HG02870 (cell line): ENCODE results near the gene SUPT6H.

Experiments used
- ATAC-seq: cut with Tn5 transposase; IDR thresholded peaks from one replicate; pipeline ENCODE4 v1.9.1; 2021; ENCODE audit warnings: mild to moderate bottlenecking, moderate library complexity; ENCODE audit not compliant: unreplicated experiment

Gene SUPT6H

GRCh38 chr17:28661635-28662526 lies at the start of gene SUPT6H, which contains the start of gene SDF2:
Gene SUPT6H, plus strand, starts transcription at chr17:28662205. Its CDS starts 11,197 bp downstream, at chr17:28673402.
Gene SDF2, minus strand, starts transcription at chr17:28661906. Its CDS starts 30 bp downstream, at chr17:28661876.
- peak; percentile 79 for ATAC-seq

- ATAC-seq: no peak
These were observed 49.5 kb upstream of the SUPT6H start for GRCh38 chr17:28612531-28612930.

GRCh38 chr17:28612936-28613872 lies 48.8 kb upstream of the SUPT6H start:
- no peak for ATAC-seq

- ATAC-seq: no peak
These were observed 48.0 kb upstream of the SUPT6H start, which contains the start of gene RSKR for GRCh38 chr17:28613931-28614381. Gene RSKR, minus strand, starts transcription at chr17:28614185. Its CDS starts 24 bp downstream, at chr17:28614161.

- ATAC-seq: no peak
These were observed 46.6 kb upstream of the SUPT6H start for GRCh38 chr17:28615260-28615940.

GRCh38 chr17:28616281-28616680 lies 45.7 kb upstream of the SUPT6H start:
- ATAC-seq: no peak

GRCh38 chr17:28618464-28618863 lies 43.5 kb upstream of the SUPT6H start:
- ATAC-seq: no peak

GRCh38 chr17:28620010-28620409 lies 42.0 kb upstream of the SUPT6H start:
- no peak for ATAC-seq

- no peak for ATAC-seq
These were observed 39.8 kb upstream of the SUPT6H start for GRCh38 chr17:28622186-28622585.

GRCh38 chr17:28623696-28624095 lies 38.3 kb upstream of the SUPT6H start:
- no peak for ATAC-seq

- no peak for ATAC-seq
These were observed 37.9 kb upstream of the SUPT6H start for GRCh38 chr17:28624148-28624547.

GRCh38 chr17:28626818-28627217 lies 35.2 kb upstream of the SUPT6H start:
- no peak for ATAC-seq

GRCh38 chr17:28634206-28634865 lies 27.7 kb upstream of the SUPT6H start:
- no peak for ATAC-seq

- no peak for ATAC-seq
These were observed 26.5 kb upstream of the SUPT6H start for GRCh38 chr17:28635506-28635905.

- no peak for ATAC-seq
These were observed 20.4 kb upstream of the SUPT6H start for GRCh38 chr17:28641579-28641978.

- no peak for ATAC-seq
These were observed 17.8 kb upstream of the SUPT6H start for GRCh38 chr17:28643983-28644786.

GRCh38 chr17:28644787-28645575 lies 17.0 kb upstream of the SUPT6H start, which contains the start of gene BLTP2:
Gene BLTP2, minus strand, starts transcription at chr17:28645158. Its CDS starts 102 bp downstream, at chr17:28645056.
- ATAC-seq: peak; percentile 91

GRCh38 chr17:28645576-28645939 lies 16.4 kb upstream of the SUPT6H start:
- ATAC-seq: no peak
